ENCODE measurements around the gene CRABP1. TPM values are rescaled to one million over a fixed set of nuclear protein-coding genes. Genes with fewer than 3 reads are reported as not detected.

Gene CRABP1
- total RNA-seq, 1 experiment from 2014 or later, result not detected

DNA sequence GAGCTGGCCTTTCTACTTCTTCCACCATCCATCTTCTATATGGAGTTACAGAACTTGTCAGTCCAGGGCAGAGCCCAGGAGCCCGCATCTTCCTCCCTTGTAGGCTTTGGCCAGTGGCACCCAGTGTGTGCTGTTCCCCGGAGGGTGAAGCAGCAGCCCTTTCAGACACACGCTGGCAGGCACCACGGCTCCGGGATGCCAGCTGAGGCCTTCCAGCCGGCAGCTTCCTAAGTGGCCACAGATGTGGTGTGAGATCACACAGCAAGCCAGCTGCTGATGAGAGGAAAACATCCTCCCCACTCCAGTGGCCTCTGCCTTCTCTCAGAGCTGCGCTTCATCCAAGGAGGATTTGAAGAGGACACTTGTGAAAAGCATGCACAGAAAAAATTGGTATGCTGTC lies 24.1 kb downstream of the CRABP1 start:
- BruUV-seq (replicated peaks), result no TSS peak
- DNase-seq, result no peak
- no peaks in the 10 kb centered on the region for H3K36me3 Mint-ChIP-seq (ENCODE audit: insufficient read depth, unreplicated experiment)
- CTCF ChIA-PET, result no interaction called here
- intact Hi-C loops (cut with micrococcal nuclease; ENCODE audit: unreplicated experiment), result no loop called here
- peaks cover 43% of the 10 kb centered on the region for H3K27me3 Mint-ChIP-seq (ENCODE audit: unreplicated experiment)
- no peak overlapping the region for H3K4me3 Mint-ChIP-seq (ENCODE audit: low read depth, unreplicated experiment)
- H3K27ac Mint-ChIP-seq (ENCODE audit: unreplicated experiment), result no peak overlapping the region
- TF ChIP-seq, protein P1, sequence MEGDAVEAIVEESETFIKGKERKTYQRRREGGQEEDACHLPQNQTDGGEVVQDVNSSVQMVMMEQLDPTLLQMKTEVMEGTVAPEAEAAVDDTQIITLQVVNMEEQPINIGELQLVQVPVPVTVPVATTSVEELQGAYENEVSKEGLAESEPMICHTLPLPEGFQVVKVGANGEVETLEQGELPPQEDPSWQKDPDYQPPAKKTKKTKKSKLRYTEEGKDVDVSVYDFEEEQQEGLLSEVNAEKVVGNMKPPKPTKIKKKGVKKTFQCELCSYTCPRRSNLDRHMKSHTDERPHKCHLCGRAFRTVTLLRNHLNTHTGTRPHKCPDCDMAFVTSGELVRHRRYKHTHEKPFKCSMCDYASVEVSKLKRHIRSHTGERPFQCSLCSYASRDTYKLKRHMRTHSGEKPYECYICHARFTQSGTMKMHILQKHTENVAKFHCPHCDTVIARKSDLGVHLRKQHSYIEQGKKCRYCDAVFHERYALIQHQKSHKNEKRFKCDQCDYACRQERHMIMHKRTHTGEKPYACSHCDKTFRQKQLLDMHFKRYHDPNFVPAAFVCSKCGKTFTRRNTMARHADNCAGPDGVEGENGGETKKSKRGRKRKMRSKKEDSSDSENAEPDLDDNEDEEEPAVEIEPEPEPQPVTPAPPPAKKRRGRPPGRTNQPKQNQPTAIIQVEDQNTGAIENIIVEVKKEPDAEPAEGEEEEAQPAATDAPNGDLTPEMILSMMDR (IDR thresholded peaks at IDR 0.05; ENCODE audit: unreplicated experiment), result no peak
- no peaks in the 10 kb centered on the region for H3K9me3 Mint-ChIP-seq (ENCODE audit: low read depth, unreplicated experiment)
- H3K4me1 Mint-ChIP-seq (ENCODE audit: low read depth, unreplicated experiment), result no peaks in the 10 kb centered on the region

DNA sequence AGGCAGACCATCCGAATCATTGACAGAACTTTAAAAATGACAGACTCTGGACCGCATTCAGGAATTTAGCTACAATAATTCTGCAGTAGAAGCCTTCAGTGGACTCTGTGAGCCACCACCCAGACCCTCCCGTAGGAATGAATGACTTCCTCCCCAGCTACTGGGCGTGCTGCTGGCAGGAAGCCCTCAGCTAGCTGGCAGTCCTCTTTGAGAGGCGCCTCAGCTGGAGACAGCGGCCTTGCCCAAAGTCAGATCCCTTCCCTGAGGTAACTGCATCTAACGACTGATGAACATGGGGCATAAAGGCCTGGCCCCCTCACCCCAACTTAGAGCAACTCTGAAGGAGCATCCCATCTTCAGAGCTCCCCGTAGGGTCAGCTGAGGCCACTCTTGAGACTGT lies 25.8 kb downstream of the CRABP1 start:
- BruUV-seq (replicated peaks), result no TSS peak
- Mint-ChIP-seq H3K27me3 (ENCODE audit: unreplicated experiment) (peaks cover 26% of the 10 kb centered on the region), H3K27ac (ENCODE audit: unreplicated experiment) (no peak overlapping the region), H3K4me1 (ENCODE audit: low read depth, unreplicated experiment) (no peaks in the 10 kb centered on the region), H3K4me3 (ENCODE audit: low read depth, unreplicated experiment) (no peak overlapping the region), H3K36me3 (ENCODE audit: insufficient read depth, unreplicated experiment) (no peaks in the 10 kb centered on the region), H3K9me3 (ENCODE audit: low read depth, unreplicated experiment) (no peaks in the 10 kb centered on the region)
- no peak for DNase-seq
- TF ChIP-seq, protein P1 (IDR thresholded peaks at IDR 0.05; ENCODE audit: unreplicated experiment), result no peak
- intact Hi-C loops (cut with micrococcal nuclease; ENCODE audit: unreplicated experiment), result no loop called here
- CTCF ChIA-PET, result interaction anchor here (0.7 to 1.1 kb wide), 3 partner anchors 19 to 613 kb away, joined by 3 to 6 read pairs (median 3); no protein-coding TSS in a partner anchor

DNA sequence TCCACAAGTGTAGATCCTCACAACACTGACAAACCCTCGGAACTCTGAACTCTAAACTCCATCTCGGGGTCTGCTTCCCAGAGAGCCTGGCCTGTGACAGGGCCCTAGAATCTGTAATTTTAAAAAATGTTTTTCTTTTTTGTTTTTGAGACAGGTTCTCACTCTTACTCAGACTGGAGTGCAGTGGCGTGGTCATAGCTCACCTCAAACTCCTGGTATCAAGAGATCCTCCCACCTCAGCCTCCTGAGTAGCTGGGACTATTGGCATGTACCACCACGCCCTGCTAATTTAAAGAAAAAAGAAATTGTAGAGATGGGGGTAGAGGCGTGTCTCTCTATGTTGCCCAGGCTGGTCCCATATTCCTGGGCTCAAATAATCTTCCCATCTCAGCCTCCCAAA lies 26.2 kb downstream of the CRABP1 start:
- DNase-seq, result no peak
- Mint-ChIP-seq H3K4me1 (ENCODE audit: low read depth, unreplicated experiment) (no peaks in the 10 kb centered on the region), H3K9me3 (ENCODE audit: low read depth, unreplicated experiment) (no peaks in the 10 kb centered on the region), H3K27ac (ENCODE audit: unreplicated experiment) (no peak overlapping the region), H3K36me3 (ENCODE audit: insufficient read depth, unreplicated experiment) (no peaks in the 10 kb centered on the region), H3K4me3 (ENCODE audit: low read depth, unreplicated experiment) (no peak overlapping the region), H3K27me3 (ENCODE audit: unreplicated experiment) (peaks cover 22% of the 10 kb centered on the region)
- BruUV-seq (replicated peaks), result no TSS peak
- CTCF ChIA-PET, result interaction anchor here (0.7 to 1.1 kb wide), 3 partner anchors 19 to 613 kb away, joined by 3 to 6 read pairs (median 3); no protein-coding TSS in a partner anchor
- TF ChIP-seq, protein P1 (IDR thresholded peaks at IDR 0.05; ENCODE audit: unreplicated experiment), result no peak
- intact Hi-C loops (cut with micrococcal nuclease; ENCODE audit: unreplicated experiment), result no loop called here

DNA sequence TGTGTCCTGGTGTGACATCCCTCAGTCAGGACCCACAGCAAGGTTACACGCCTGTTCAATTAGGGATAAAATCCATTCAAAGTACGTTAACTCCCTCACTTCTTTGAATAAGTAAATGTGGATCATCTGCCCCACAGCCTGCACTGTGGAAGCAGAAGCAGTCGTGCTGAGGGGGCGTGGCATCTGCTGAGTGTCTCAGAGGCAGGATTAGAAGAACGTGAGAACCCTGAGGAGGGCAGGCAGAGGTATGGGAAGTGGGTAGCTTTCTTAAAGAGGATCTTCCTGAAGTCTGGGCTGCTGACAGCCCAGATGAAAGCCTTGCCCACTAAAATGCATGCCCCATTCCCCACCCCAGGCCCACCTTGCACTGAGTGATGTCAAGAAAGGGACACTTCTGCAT lies 28.5 kb downstream of the CRABP1 start:
- H3K4me3 Mint-ChIP-seq (ENCODE audit: low read depth, unreplicated experiment), result no peak overlapping the region
- no peak overlapping the region for H3K27ac Mint-ChIP-seq (ENCODE audit: unreplicated experiment)
- DNase-seq, result no peak
- no peaks in the 10 kb centered on the region for H3K9me3 Mint-ChIP-seq (ENCODE audit: low read depth, unreplicated experiment)
- TF ChIP-seq, protein P1 (IDR thresholded peaks at IDR 0.05; ENCODE audit: unreplicated experiment), result no peak
- intact Hi-C loops (cut with micrococcal nuclease; ENCODE audit: unreplicated experiment), result no loop called here
- H3K27me3 Mint-ChIP-seq (ENCODE audit: unreplicated experiment), result peaks cover 4% of the 10 kb centered on the region
- no peaks in the 10 kb centered on the region for H3K36me3 Mint-ChIP-seq (ENCODE audit: insufficient read depth, unreplicated experiment)
- H3K4me1 Mint-ChIP-seq (ENCODE audit: low read depth, unreplicated experiment), result peaks cover 7% of the 10 kb centered on the region
- BruUV-seq (replicated peaks), result no TSS peak
- CTCF ChIA-PET, result no interaction called here
